RPMI8226 (cell line): ENCODE data around the gene SH3RF3.

Experiments used
- DNase-seq: peaks from one replicate; pipeline ENCODE4 v3.0.0-alpha.2; 2015

SH3RF3 gene

GRCh38 chr2:109185338-109185737, 56.3 kb downstream of the SH3RF3 start:
- DNase-seq = no peak

GRCh38 chr2:109185821-109186570, 57.0 kb downstream of the SH3RF3 start:
- no peak for DNase-seq

- no peak for DNase-seq
These were observed 57.7 kb downstream of the SH3RF3 start for GRCh38 chr2:109186656-109187250.

GRCh38 chr2:109187711-109188495, 58.9 kb downstream of the SH3RF3 start:
- no peak for DNase-seq

- no peak for DNase-seq
These were observed 59.5 kb downstream of the SH3RF3 start for GRCh38 chr2:109188496-109188890.

- DNase-seq = no peak
These were observed 59.9 kb downstream of the SH3RF3 start for GRCh38 chr2:109188898-109189297.

- no peak for DNase-seq
These were observed 60.7 kb downstream of the SH3RF3 start for GRCh38 chr2:109189751-109190150.

- DNase-seq = peak; percentile 96
These were observed 65.0 kb downstream of the SH3RF3 start for GRCh38 chr2:109193807-109194619.

- no peak for DNase-seq
These were observed 65.6 kb downstream of the SH3RF3 start for GRCh38 chr2:109194620-109194937.

GRCh38 chr2:109195193-109196045, 66.4 kb downstream of the SH3RF3 start:
- DNase-seq = no peak

- DNase-seq = no peak
These were observed 67.3 kb downstream of the SH3RF3 start for GRCh38 chr2:109196081-109196875.

GRCh38 chr2:109197491-109198418, 68.8 kb downstream of the SH3RF3 start:
- no peak for DNase-seq

- no peak for DNase-seq
These were observed 70.8 kb downstream of the SH3RF3 start for GRCh38 chr2:109199790-109200189.

- no peak for DNase-seq
These were observed 71.8 kb downstream of the SH3RF3 start for GRCh38 chr2:109200616-109201464.

- DNase-seq = no peak
These were observed 72.7 kb downstream of the SH3RF3 start for GRCh38 chr2:109201465-109202327.

- no peak for DNase-seq
These were observed 73.5 kb downstream of the SH3RF3 start for GRCh38 chr2:109202486-109202885.

GRCh38 chr2:109203246-109204011, 74.4 kb downstream of the SH3RF3 start:
- no peak for DNase-seq
